DOHH2 (cell line): ENCODE data around the gene TNNT1.

Source experiments
- H3F3A ChIP-seq: fragments of 200-600 bp; sonication (generic), shearing (Covaris generic); 2 replicates; pipeline ENCODE4 v1.6.0; 2016; ENCODE audit warnings: antibody characterized with exemption, mild to moderate bottlenecking; ENCODE audit not compliant: control insufficient read depth, insufficient read depth
- H3K27ac ChIP-seq: fragments of 200-600 bp; sonication (generic); 2 replicates; pipeline ENCODE4 v1.5.1; 2014; ENCODE audit warnings: low read depth, mild to moderate bottlenecking, low read length, moderate library complexity
- H3K27me3 ChIP-seq: fragments of 200-600 bp; sonication (generic); 2 replicates; pipeline ENCODE4 v1.6.1; 2014; ENCODE audit warnings: mild to moderate bottlenecking, low read length, mixed read lengths; ENCODE audit not compliant: control insufficient read depth
- H3K36me3 ChIP-seq: fragments of 200-600 bp; sonication (generic); 2 replicates; pipeline ENCODE4 v1.6.1; 2014; ENCODE audit warnings: mild to moderate bottlenecking, low read length, moderate library complexity, mixed read lengths; ENCODE audit not compliant: control insufficient read depth
- H3K4me1 ChIP-seq: fragments of 200-600 bp; sonication (generic); 2 replicates; pipeline ENCODE4 v1.6.1; 2014; ENCODE audit warnings: mild to moderate bottlenecking, low read length, mixed read lengths; ENCODE audit not compliant: control insufficient read depth
- H3K4me2 ChIP-seq: fragments of 200-600 bp; sonication (generic); 2 replicates; pipeline ENCODE4 v1.6.0; 2014; ENCODE audit warnings: mild to moderate bottlenecking, low read length, moderate library complexity
- H3K4me3 ChIP-seq: fragments of 200-600 bp; sonication (generic); 2 replicates; pipeline ENCODE4 v1.5.1; 2014; ENCODE audit warnings: mild to moderate bottlenecking, low read length, mixed read lengths
- H3K79me2 ChIP-seq: fragments of 200-600 bp; sonication (generic); 2 replicates; pipeline ENCODE4 v1.6.1; 2014; ENCODE audit warnings: mild to moderate bottlenecking, low read length, mixed read lengths; ENCODE audit not compliant: control insufficient read depth
- H3K9me2 ChIP-seq: fragments of 200-600 bp; sonication (generic); replicated peaks from 2 replicates; pipeline ENCODE4 v1.6.1; 2014; ENCODE audit warnings: mild to moderate bottlenecking, low read length, mixed read lengths; ENCODE audit not compliant: control insufficient read depth
- H3K9me3 ChIP-seq: fragments of 200-600 bp; sonication (generic); 2 replicates; pipeline ENCODE4 v1.6.1; 2014; ENCODE audit warnings: antibody characterized with exemption, low read length, mixed read lengths; ENCODE audit not compliant: control insufficient read depth, insufficient read depth
- H4K20me1 ChIP-seq: fragments of 200-600 bp; sonication (generic); 2 replicates; pipeline ENCODE4 v1.6.0; 2014; ENCODE audit warnings: low read depth, mild to moderate bottlenecking, antibody characterized with exemption, low read length, moderate library complexity; ENCODE audit not compliant: control insufficient read depth, insufficient read depth
- EZH2phosphoT487 ChIP-seq: fragments of 200-600 bp; sonication (generic); IDR thresholded peaks from 2 replicates; pipeline ENCODE4 v1.6.1; 2017; ENCODE audit warnings: borderline replicate concordance, mild to moderate bottlenecking, antibody characterized with exemption, low read length, moderate library complexity, mixed read lengths
- TF ChIP-seq, protein P1 (sequence below): fragments of 200-600 bp; sonication (generic); IDR thresholded peaks from one replicate; pipeline ENCODE4 v1.5.1; 2014; ENCODE audit warnings: antibody characterized with exemption, mild to moderate bottlenecking, low read depth, low read length; ENCODE audit not compliant: poor library complexity, severe bottlenecking

TNNT1 gene

DNA sequence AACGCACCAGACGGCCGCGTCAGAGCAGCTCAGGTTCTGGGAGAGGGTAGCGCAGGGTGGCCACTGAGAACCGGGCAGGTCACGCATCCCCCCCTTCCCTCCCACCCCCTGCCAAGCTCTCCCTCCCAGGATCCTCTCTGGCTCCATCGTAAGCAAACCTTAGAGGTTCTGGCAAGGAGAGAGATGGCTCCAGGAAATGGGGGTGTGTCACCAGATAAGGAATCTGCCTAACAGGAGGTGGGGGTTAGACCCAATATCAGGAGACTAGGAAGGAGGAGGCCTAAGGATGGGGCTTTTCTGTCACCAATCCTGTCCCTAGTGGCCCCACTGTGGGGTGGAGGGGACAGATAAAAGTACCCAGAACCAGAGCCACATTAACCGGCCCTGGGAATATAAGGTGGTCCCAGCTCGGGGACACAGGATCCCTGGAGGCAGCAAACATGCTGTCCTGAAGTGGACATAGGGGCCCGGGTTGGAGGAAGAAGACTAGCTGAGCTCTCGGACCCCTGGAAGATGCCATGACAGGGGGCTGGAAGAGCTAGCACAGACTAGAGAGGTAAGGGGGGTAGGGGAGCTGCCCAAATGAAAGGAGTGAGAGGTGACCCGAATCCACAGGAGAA lies 33.5 kb downstream of the TNNT1 start:
- peak overlapping the region; percentile 70 for H3K27ac ChIP-seq
- peak overlapping the region; percentile 93 for H3K4me3 ChIP-seq
- no peaks in the 10 kb centered on the region for H3K9me2 ChIP-seq
- H3K4me2 ChIP-seq, result peak overlapping the region; percentile 98
- H3K27me3 ChIP-seq, result no peaks in the 10 kb centered on the region
- peaks cover 7% of the 10 kb centered on the region for H3F3A ChIP-seq
- H3K79me2 ChIP-seq, result peaks cover 76% of the 10 kb centered on the region
- TF ChIP-seq, protein P1, sequence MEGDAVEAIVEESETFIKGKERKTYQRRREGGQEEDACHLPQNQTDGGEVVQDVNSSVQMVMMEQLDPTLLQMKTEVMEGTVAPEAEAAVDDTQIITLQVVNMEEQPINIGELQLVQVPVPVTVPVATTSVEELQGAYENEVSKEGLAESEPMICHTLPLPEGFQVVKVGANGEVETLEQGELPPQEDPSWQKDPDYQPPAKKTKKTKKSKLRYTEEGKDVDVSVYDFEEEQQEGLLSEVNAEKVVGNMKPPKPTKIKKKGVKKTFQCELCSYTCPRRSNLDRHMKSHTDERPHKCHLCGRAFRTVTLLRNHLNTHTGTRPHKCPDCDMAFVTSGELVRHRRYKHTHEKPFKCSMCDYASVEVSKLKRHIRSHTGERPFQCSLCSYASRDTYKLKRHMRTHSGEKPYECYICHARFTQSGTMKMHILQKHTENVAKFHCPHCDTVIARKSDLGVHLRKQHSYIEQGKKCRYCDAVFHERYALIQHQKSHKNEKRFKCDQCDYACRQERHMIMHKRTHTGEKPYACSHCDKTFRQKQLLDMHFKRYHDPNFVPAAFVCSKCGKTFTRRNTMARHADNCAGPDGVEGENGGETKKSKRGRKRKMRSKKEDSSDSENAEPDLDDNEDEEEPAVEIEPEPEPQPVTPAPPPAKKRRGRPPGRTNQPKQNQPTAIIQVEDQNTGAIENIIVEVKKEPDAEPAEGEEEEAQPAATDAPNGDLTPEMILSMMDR, result no peak
- TF ChIP-seq EZH2phosphoT487, result no peak
- H3K4me1 ChIP-seq, result peaks cover 51% of the 10 kb centered on the region
- peaks cover 16% of the 10 kb centered on the region for H4K20me1 ChIP-seq
- H3K36me3 ChIP-seq, result peaks cover 41% of the 10 kb centered on the region
- no peaks in the 10 kb centered on the region for H3K9me3 ChIP-seq

DNA sequence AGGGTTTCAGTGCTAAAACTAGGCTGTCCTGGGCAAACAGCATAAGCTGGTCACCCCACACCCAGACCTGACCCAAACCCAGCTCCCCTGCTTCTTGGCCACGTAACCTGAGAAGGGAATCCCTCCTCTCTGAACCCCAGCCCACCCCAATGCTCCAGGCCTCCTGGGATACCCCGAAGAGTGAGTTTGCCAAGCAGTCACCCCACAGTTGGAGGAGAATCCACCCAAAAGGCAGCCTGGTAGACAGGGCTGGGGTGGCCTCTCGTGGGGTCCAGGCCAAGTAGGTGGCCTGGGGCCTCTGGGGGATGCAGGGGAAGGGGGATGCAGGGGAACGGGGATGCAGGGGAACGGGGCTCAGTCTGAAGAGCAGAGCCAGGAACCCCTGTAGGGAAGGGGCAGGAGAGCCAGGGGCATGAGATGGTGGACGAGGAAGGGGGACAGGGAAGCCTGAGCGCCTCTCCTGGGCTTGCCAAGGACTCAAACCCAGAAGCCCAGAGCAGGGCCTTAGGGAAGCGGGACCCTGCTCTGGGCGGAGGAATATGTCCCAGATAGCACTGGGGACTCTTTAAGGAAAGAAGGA lies 34.4 kb downstream of the TNNT1 start:
- peaks cover 16% of the 10 kb centered on the region for H4K20me1 ChIP-seq
- H3K79me2 ChIP-seq, result peaks cover 85% of the 10 kb centered on the region
- TF ChIP-seq, protein P1, result no peak
- TF ChIP-seq EZH2phosphoT487, result no peak
- H3K4me2 ChIP-seq, result peak overlapping the region; percentile 98
- no peaks in the 10 kb centered on the region for H3K9me3 ChIP-seq
- peaks cover 5% of the 10 kb centered on the region for H3F3A ChIP-seq
- peaks cover 46% of the 10 kb centered on the region for H3K4me1 ChIP-seq
- H3K36me3 ChIP-seq, result peaks cover 49% of the 10 kb centered on the region
- no peaks in the 10 kb centered on the region for H3K9me2 ChIP-seq
- H3K27me3 ChIP-seq, result no peaks in the 10 kb centered on the region
- peak overlapping the region; percentile 93 for H3K27ac ChIP-seq
- H3K4me3 ChIP-seq, result peak overlapping the region; percentile 93

DNA sequence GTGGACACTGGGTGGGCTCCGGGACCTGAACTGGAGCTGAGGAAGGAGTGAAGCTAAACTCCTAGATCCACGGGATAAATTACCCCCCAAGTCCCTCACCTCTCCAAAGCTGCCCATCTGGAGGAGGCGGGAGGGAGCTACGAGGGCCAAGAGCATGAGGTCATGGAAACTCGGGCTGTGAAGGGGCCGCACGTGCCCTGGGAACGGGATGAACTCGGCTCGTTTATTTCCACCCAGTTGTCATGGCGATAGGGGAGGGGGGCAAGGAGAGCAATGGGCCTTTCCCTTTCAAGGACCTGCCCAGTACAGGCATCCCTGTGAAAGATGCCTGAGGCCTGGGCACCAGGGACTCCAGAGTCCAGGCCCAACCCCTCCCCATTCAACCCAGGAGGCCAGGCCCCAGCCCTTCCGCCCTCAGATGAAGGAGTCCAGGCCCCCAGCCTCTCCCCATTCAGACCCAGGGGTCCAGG lies 35.4 kb downstream of the TNNT1 start:
- no peaks in the 10 kb centered on the region for H3K9me3 ChIP-seq
- peaks cover 5% of the 10 kb centered on the region for H3F3A ChIP-seq
- no peak for TF ChIP-seq EZH2phosphoT487
- TF ChIP-seq, protein P1, result no peak
- peaks cover 93% of the 10 kb centered on the region for H3K79me2 ChIP-seq
- H3K4me2 ChIP-seq, result peak overlapping the region; percentile 98
- no peaks in the 10 kb centered on the region for H3K9me2 ChIP-seq
- peaks cover 59% of the 10 kb centered on the region for H3K36me3 ChIP-seq
- H3K4me1 ChIP-seq, result peaks cover 44% of the 10 kb centered on the region
- H3K27ac ChIP-seq, result peak overlapping the region; percentile 93
- no peaks in the 10 kb centered on the region for H3K27me3 ChIP-seq
- H3K4me3 ChIP-seq, result peak overlapping the region; percentile 93
- peaks cover 16% of the 10 kb centered on the region for H4K20me1 ChIP-seq
